ENCODE measurements around the gene ACSS1.

ACSS1 gene

DNA sequence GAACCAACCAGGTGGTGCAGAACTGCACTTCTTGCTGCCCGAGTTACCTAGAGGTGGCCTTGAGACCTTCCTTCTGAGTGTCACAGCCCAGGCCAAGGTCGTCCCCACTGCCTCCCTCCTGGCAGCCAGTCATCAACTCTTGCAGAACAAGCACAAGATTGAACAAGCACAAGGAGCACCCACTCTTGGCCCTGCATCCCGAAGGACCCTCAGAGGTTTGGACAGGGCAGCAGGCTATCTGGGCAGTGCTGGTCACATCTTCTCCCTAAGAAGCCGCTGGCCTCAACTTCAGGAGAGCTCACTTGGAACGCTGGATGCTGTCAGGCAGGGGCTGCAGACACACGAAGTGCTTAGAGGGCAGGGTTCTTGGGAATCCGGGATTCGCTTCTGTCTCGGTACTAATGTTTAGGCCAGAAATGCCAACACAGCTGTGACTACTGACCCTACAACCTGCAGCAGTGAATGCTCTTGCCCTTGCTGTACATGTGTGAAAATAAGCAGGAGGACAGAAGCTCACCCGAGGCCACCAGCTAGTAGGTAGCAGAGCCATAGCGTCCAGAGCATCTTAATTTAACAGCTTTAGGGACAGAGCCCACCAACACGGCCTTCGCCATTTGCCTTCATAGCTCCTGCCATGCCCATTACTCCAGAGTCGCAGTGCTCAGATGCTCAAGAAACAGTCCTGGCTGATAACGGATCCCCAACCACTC is 4.0 kb upstream of the ACSS1 start:
- Histone ChIP-seq H3K36me3 (no peaks in the 10 kb centered on the region), H3K27ac (no peak overlapping the region), H3K27me3 (peaks cover 38% of the 10 kb centered on the region), H3K9me3 (no peaks in the 10 kb centered on the region), H3K4me1 (ENCODE audit: control insufficient read depth in 1 of 2, insufficient read depth in 1 of 2, low read depth in 1 of 2, low read length in 1 of 2) (peaks cover 7 to 11% of the 10 kb centered on the region in 2 experiments), H3K4me3 (ENCODE audit: low read depth in 1 of 2, low read length in 1 of 2) (no peak overlapping the region)
- TF ChIP-seq, protein P1, sequence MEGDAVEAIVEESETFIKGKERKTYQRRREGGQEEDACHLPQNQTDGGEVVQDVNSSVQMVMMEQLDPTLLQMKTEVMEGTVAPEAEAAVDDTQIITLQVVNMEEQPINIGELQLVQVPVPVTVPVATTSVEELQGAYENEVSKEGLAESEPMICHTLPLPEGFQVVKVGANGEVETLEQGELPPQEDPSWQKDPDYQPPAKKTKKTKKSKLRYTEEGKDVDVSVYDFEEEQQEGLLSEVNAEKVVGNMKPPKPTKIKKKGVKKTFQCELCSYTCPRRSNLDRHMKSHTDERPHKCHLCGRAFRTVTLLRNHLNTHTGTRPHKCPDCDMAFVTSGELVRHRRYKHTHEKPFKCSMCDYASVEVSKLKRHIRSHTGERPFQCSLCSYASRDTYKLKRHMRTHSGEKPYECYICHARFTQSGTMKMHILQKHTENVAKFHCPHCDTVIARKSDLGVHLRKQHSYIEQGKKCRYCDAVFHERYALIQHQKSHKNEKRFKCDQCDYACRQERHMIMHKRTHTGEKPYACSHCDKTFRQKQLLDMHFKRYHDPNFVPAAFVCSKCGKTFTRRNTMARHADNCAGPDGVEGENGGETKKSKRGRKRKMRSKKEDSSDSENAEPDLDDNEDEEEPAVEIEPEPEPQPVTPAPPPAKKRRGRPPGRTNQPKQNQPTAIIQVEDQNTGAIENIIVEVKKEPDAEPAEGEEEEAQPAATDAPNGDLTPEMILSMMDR (IDR thresholded peaks at IDR 0.05) = no peak

DNA sequence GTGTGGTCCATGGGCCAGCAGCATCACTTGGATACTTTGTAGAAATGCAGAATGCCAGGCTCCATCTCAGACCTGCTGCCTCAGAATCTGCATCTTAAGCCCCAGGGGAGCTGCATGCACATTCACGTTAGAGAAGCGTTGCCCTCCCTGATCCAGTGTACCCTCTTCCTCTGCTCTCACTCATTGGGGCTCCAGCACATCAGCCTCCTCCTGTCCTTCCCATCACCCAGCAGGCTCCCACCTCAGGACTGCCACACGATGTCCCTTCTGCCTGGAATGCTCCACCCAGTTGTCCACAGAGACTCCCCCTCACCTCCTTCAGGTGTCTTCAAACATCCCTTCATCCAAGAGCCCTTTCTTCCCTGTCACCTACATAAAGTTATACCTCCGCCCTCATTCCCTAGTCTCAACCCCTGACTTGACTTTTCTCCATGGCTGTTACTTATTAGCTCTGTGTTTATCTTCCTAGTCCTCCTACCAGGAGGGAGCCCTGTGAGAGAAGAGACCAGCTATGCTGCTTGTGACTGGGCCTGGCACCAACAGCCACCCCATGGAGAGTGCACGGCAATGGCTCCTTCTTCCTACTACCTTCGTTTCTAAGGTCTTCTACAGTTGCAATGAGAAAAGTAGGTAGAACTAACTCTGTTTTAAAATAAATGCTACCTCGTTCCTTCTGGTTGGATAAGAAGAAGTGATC is 3.3 kb upstream of the ACSS1 start:
- Histone ChIP-seq H3K4me1 (ENCODE audit: control insufficient read depth in 1 of 2, insufficient read depth in 1 of 2, low read depth in 1 of 2, low read length in 1 of 2) (peaks cover 14 to 18% of the 10 kb centered on the region in 2 experiments), H3K36me3 (no peaks in the 10 kb centered on the region), H3K27me3 (peaks cover 34% of the 10 kb centered on the region), H3K27ac (no peak overlapping the region), H3K4me3 (ENCODE audit: low read depth in 1 of 2, low read length in 1 of 2) (no peak overlapping the region), H3K9me3 (no peaks in the 10 kb centered on the region)
- TF ChIP-seq, protein P1 (IDR thresholded peaks at IDR 0.05) = no peak

DNA sequence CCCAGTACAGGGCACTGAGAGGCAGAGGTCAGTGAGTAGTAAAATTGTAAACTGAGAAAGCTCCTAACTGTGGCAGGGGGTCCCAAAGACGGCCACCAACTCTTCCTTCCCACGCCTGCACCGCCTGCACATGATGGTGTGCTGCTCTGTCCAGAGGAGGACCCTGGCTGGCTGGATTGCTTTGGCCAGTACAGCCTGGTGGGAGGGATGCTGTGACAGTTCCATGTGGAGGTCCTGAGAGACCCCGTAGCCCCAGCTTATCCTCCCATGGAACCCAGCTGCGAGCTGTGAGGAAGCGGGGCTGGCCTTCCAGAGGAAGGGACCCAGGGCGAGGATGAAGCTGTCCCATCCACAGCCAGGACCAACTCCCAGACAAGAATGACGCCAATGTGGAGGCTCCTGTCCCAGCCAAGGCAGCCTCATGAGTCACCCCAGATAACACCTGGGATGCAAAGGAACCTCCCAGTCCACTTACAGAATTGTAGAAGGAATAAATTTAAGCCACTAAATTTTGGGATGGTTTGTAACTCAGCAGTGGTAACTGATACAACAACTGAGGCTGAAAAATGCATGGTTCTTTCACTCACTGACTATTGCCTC is 2.0 kb upstream of the ACSS1 start:
- no peaks in the 10 kb centered on the region for H3K36me3 ChIP-seq
- peaks cover 14 to 21% of the 10 kb centered on the region in 2 experiments for H3K4me1 ChIP-seq (ENCODE audit: control insufficient read depth in 1 of 2, insufficient read depth in 1 of 2, low read depth in 1 of 2, low read length in 1 of 2)
- no peaks in the 10 kb centered on the region for H3K9me3 ChIP-seq
- H3K27me3 ChIP-seq = peaks cover 34% of the 10 kb centered on the region
- H3K27ac ChIP-seq = no peak overlapping the region
- TF ChIP-seq, protein P1 (IDR thresholded peaks at IDR 0.05) = no peak
- no peak overlapping the region for H3K4me3 ChIP-seq (ENCODE audit: low read depth in 1 of 2, low read length in 1 of 2)

DNA sequence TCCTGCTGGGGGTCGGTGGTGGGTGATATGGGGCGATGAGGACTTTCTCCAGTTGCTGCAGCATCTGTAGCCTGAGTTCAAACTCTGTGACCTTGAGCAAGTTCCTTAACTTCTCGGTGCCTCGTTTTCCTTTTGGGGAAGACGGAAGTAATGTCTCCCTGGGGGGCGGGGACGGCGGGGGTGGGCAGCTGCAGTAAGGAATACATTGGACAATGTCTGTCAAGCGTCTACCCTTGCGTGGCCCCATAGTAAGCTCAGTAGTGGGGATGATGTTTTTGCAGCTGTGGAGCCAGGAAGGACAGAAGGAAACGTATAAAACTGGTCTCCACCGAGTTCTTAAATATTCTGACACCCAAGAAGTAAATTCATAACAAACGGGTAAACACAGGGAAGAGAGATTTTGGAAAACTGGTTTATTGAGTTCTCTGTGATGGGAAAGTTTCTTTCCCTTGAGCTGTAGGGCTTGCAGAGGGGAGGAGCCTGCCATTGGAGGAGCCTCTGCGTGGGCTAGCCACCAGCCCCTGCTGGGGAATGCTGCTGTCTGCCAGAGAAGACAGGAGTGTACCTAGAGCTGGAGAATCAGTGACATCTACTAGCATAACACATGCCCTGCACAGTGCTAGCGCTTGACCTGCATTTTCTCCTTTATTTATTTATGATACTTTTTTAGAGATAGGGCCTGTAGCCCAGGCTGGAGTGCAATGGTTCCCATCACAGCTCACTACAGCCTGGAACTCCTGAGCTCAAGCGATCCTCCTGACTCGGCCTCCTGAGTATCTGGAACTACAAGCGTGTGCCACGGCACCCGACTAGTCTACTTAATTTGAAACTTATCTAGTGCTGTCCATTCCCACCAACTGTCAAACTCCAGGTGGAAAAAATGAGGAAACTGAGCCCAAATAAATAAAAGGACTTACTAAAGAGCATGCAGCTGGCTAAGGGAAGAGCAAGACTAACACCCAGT is 1.2 kb upstream of the ACSS1 start:
- peaks cover 34% of the 10 kb centered on the region for H3K27me3 ChIP-seq
- peaks cover 18 to 26% of the 10 kb centered on the region in 2 experiments for H3K4me1 ChIP-seq (ENCODE audit: control insufficient read depth in 1 of 2, insufficient read depth in 1 of 2, low read depth in 1 of 2, low read length in 1 of 2)
- H3K36me3 ChIP-seq = no peaks in the 10 kb centered on the region
- TF ChIP-seq, protein P1 (IDR thresholded peaks at IDR 0.05) = no peak
- H3K9me3 ChIP-seq = no peaks in the 10 kb centered on the region
- H3K4me3 ChIP-seq (ENCODE audit: low read depth in 1 of 2, low read length in 1 of 2) = peak overlapping the region; percentile 81 to 84
- peak overlapping the region; percentile 74 for H3K27ac ChIP-seq

Data from neutrophil (primary cell).